GM11168 (cell line): ENCODE measurements around the gene NARS2.
"Not testable (repeated sequence)": the region's sequence is repeated elsewhere in the genome, so short reads cannot be mapped to it uniquely, and the experiment has no call there.

Source experiments
- in situ Hi-C: fragments of 300-500 bp; cut with MboI; formaldehyde crosslinking; loops from one replicate; pipeline ENCODE4 v1.12.0; 2022; ENCODE audit warnings: low sequenced_read_pairs; ENCODE audit not compliant: unreplicated experiment

NARS2 gene

DNA sequence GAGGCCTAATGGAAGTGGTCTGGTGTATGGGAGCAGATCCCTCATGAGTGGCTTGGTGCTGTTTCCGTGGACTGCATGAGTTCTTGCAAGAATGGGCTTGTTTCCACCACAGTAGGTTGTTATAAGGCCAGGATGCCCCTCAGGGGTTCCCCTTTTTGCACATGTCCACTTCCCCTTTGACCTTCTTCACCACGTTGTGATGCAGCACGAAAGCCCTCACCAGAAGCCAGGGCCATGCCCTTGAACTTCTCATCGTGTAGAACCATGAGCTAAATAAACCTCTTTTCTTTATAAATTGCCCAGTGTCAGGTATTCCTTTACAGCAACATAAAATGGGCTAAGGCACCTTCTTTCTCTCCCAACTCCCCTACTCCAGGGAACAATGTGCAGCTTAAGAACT lies 2.8 kb upstream of the NARS2 start:
- in situ Hi-C loops: no loop called here

GRCh38 chr11:78576549-78577097 lies 2.0 kb upstream of the NARS2 start:
- in situ Hi-C loops: no loop called here

DNA sequence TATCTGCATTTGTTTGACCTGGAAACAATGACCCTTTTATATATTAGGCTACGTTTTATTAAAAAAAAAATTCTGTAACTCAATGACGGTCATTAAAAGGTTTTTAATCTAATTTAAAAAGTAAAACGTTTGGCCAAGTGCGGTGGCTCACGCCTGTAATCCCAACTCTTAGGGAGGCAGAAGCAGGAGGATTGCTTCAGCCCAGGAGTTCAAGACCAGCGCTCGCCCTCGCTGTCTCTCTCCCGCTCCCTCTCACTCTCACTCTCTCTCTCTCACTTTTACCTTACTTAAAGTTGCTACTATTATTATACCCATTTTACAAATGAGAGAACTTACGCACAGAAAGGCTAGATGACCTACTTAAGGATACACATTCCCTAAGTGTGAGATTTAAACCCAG lies 814 bp upstream of the NARS2 start:
- in situ Hi-C loops: no loop called here

DNA sequence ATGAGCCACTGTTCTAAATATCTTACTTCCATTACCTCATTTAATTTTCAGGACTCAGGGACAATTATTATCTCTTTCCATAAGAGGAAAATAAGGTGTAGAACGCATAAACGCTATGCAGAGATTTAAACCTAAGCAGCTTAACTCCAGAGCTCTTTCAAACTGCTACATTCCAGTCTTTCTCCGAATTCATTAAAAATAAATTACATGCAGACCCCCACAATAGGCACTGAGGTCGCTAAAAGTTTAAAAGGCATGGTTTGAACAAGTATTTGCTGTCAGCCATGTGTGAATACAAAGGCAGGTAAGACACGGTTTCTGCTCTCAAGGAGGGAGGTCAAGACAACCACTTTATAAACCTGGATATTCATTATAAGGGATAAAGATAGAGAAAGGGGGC lies 983 bp downstream of the NARS2 start:
- in situ Hi-C loops: no loop called here

GRCh38 chr11:78573271-78573670 lies 1.4 kb downstream of the NARS2 start:
- in situ Hi-C loops: no loop called here

DNA sequence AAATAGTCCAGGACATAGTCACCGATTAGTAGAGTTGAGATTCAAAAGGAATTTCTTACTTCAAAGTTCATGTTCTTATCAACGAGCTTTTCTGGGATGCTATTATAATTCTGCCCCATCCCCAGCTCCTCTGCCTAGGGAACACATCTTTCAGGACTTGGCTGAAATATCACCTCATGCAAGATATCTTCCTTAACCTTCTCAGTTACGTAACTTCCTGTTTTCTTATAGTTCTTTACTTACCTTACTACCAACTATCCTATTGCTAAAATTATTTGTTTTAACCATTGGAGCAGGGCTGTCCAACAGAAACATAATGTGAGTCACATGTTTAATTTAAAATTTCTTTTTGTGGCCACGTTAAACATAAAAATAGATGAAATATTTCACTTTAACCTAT lies 2.3 kb downstream of the NARS2 start:
- in situ Hi-C loops: no loop called here

GRCh38 chr11:78570031-78570430 lies 4.6 kb downstream of the NARS2 start:
- in situ Hi-C loops: no loop called here

DNA sequence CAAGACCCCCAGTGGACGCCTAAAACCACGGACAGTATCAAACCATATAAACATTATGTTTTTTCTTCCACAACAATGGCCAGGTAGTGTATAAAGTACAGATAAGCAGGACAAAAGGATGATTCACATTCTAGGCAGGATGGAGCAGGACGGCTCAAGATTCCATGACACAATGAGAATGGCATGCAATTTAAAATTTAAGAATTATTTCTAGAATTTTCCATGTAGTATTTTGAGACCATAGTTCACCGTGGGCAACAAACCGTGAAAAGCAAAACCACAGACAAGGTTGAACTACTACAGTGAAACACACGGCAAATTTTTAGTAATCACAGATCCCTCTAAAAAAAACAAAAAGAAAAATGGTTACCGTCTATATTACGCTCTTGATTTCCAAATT lies 7.5 kb downstream of the NARS2 start:
- in situ Hi-C loops: loop anchor here (5.0 kb wide), 1 partner anchor 345 kb away; no protein-coding TSS in a partner anchor

- in situ Hi-C loops: loop anchor here (5.0 kb wide), 2 partner anchors 147 to 342 kb away; partner anchors contain the start of gene GAB2
Observed at GRCh38 chr11:78564490-78565467, 9.9 kb downstream of the NARS2 start.

GRCh38 chr11:78564037-78564436 lies 10.6 kb downstream of the NARS2 start:
- in situ Hi-C loops: loop anchor here (5.0 kb wide), 1 partner anchor 147 kb away; the partner anchor contains the start of gene GAB2

GRCh38 chr11:78563090-78563489 lies 11.6 kb downstream of the NARS2 start:
- in situ Hi-C loops: loop anchor here (5.0 kb wide), 1 partner anchor 146 kb away; the partner anchor contains the start of gene GAB2

DNA sequence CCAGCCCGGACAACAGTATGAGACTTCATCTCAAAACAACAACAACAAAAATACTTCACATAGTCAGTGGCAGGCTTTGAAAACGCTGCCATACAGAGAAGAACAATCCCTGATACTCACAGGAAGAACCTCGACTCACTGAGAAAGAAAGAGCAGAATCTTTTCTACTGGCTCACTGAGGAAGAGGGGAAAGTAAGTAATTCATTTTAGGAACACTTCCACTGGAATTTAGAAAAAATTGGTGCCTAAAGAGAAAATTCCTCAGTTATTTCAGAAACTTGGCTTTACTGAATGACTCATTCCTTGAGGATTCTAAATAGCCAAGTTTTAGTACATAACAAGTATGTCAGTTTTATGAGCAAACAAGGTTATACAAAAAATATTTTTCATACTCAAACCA lies 12.3 kb downstream of the NARS2 start:
- in situ Hi-C loops: loop anchor here (5.0 kb wide), 1 partner anchor 145 kb away; the partner anchor contains the start of gene GAB2

- in situ Hi-C loops: loop anchor here (5.0 kb wide), 1 partner anchor 144 kb away; the partner anchor contains the start of gene GAB2
Observed at GRCh38 chr11:78560826-78561484, 13.7 kb downstream of the NARS2 start.

GRCh38 chr11:78560153-78560552 lies 14.5 kb downstream of the NARS2 start:
- in situ Hi-C loops: loop anchor here (5.0 kb wide), 1 partner anchor 143 kb away; the partner anchor contains the start of gene GAB2

GRCh38 chr11:78557236-78557635 lies 17.4 kb downstream of the NARS2 start:
- in situ Hi-C loops: no loop called here

DNA sequence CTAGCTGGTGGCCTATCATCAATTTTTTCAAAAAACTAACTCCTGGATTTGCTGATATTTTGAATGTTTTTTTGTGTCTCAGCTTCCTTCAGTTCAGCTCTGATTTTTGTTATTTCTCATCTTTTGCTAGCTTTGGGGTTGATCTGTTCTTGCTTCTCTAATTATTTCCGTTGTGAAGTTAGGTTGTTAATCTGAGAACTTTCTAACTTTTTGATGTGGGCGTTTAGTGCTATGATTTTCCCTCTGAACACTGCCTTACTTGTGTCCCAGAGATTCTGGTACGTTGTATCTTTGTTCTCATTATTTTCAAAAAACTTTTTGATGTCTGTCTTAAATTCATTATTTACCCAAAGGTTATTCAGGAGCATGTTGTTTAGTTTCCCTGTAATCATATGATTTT lies 19.1 kb downstream of the NARS2 start:
- in situ Hi-C loops: no loop called here

DNA sequence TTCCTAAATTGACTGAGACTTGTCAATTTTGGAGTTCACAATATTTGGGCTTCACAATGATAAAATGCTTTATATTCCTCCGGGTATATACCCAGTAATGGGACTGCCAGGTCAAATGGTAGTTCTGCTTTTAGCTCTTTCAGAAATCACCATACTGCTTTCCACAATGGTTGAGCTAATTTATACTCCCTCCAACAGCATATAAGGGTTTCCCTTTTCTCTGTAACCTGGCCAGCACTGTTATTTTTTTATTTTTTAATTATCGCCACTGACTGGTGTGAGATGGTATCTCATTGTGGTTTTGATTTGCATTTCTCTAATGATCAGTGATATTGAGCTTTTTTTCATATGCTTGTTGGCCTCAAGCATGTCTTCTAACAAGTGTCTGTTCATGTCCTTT lies 21.8 kb downstream of the NARS2 start:
- in situ Hi-C loops: no loop called here

DNA sequence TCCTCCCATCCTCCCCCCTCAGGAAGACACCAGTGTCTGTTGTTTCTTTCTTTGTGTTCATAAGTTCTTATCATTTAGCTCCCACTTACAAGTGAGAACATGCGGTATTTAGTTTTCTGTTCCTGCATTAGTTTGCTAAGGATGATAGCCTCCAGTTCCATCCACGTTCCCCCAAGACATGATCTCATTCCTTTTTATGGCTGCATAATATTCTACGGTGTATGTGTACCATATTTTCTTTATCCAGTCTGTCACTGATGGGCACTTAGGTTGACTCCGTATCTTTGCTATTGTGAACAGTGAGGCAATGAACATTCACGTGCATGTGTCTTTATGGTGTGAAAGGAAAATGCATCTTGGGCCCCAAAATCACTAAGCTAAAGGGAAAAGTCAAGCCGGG lies 22.5 kb downstream of the NARS2 start:
- in situ Hi-C loops: not testable (repeated sequence)

DNA sequence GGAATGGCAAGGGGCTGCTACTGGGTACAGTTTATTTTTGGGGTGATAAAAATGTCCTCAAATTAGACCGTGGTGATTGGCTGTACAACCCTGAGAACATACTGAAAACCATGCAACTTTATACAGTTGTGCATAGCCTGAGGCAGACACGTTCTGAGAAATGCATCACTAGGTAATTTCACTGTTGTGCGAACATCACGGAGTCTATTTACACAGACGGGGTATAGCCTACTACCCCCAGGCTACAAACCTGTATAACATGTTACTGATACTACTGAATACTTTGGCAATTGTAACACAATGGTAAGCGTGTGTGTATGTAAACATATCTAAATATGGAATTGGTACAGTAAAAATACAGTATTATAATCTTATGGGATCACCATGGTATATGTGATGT lies 23.6 kb downstream of the NARS2 start:
- in situ Hi-C loops: no loop called here

DNA sequence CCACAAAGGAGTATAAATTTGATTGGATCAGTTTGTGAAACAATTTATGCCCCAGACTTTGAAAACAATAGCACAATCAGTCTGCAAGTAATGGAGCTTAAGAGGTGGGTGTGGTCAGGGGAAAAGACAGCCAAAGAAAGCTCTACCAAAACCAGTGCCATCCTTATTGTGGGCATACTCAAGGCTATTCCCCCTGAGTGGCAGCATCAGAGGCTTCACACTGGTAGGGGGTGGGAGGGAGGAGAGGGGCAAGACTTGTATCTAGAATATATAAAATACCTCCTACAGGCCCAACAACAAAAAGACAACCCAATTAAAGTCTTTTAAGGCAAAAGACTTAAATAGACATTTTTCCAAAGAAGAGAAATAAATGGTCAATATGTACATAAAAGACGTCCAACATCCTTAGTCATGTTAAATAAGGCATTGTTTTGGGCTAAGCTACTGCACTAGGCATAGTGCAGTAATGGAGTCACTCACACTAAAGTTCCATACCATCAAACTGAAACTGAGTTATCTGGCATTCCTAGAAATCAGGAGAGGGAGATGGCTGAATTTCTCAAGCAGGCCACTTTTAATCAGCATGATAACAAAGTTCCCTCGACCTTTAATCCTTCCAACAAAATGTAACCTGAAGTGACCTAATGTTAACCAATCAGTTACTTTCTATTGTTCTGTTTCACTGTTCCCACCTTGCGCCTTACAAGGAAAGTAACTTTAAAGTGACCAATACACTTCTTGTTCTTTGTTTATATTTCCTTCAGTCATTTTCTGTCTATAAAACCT lies 24.8 kb downstream of the NARS2 start:
- in situ Hi-C loops: no loop called here
